Neutrophil (primary cell): ENCODE data around the gene PIGH.

Experiments used
- H3K27ac ChIP-seq: fragments of 200-600 bp; sonication (generic); 2 replicates; pipeline ENCODE4 v1.5.1; 2016; ENCODE audit warnings: mild to moderate bottlenecking, moderate library complexity
- H3K27me3 ChIP-seq: fragments of 200-600 bp; sonication (generic); 2 replicates; pipeline ENCODE4 v1.6.0; 2016; ENCODE audit warnings: mild to moderate bottlenecking
- H3K36me3 ChIP-seq: fragments of 200-600 bp; sonication (generic); 2 replicates; pipeline ENCODE4 v1.5.1; 2017
- H3K4me1 ChIP-seq, 2 experiments: fragments of 200-600 bp in 1 of 2; sonication (generic) in 1 of 2; 1 replicate in 1 of 2; 2 replicates in 1 of 2; pipeline versions ENCODE4 v1.5.1 to v1.6.1; 2013 to 2016; ENCODE audit warnings: low read depth in 1 of 2, low read length in 1 of 2, mild to moderate bottlenecking in 1 of 2, moderate library complexity in 1 of 2; ENCODE audit not compliant: control insufficient read depth in 1 of 2, insufficient read depth in 1 of 2
- H3K4me3 ChIP-seq, 2 experiments: fragments of 200-600 bp in 1 of 2; sonication (generic) in 1 of 2; 1 replicate in 1 of 2; 2 replicates in 1 of 2; pipeline ENCODE4 v1.5.1; 2013 to 2016; ENCODE audit warnings: low read depth in 1 of 2, low read length in 1 of 2, mild to moderate bottlenecking in 1 of 2, moderate library complexity in 1 of 2
- H3K9me3 ChIP-seq: fragments of 200-600 bp; sonication (generic); 2 replicates; pipeline ENCODE4 v1.5.1; 2016
- TF ChIP-seq, protein P1 (sequence below): fragments of 200-600 bp; sonication (generic); IDR thresholded peaks from 2 replicates; pipeline ENCODE4 v1.5.1; 2016; ENCODE audit warnings: antibody characterized with exemption

The PIGH gene

DNA sequence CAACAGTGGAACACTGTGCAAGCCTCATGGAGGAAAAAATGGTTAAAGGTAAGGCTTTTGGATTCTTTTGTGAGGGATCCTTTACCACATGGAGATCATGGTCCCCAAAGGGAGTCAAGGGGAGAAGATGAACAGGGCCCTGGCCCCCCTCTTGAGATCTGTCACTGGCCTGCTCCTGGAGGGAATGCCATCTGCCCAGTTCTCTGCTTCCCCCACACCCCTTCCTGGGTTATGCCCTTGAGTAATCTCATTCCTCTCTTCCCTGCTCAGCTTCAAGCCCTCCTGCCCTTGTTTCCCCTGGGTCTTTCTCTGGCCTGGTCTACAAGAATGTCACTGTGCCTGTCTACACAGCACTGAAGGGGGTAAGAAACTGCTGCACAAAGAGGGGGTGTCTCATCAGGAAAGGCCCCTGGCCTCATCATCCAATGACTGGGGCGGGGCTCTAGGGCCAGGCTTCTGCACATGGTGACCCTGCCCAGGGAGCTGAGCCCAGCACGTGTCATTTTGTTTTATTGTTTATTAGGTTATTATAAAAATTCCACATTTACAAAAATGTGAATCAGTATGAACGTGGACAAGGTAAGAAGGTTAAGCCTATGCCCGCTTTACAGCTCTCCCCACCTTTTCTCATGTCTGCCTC is 30.3 kb downstream of the PIGH start:
- no peaks in the 10 kb centered on the region for H3K4me1 ChIP-seq
- H3K27me3 ChIP-seq, result peaks cover 6% of the 10 kb centered on the region
- H3K9me3 ChIP-seq, result no peaks in the 10 kb centered on the region
- H3K4me3 ChIP-seq, result no peak overlapping the region
- TF ChIP-seq, protein P1, sequence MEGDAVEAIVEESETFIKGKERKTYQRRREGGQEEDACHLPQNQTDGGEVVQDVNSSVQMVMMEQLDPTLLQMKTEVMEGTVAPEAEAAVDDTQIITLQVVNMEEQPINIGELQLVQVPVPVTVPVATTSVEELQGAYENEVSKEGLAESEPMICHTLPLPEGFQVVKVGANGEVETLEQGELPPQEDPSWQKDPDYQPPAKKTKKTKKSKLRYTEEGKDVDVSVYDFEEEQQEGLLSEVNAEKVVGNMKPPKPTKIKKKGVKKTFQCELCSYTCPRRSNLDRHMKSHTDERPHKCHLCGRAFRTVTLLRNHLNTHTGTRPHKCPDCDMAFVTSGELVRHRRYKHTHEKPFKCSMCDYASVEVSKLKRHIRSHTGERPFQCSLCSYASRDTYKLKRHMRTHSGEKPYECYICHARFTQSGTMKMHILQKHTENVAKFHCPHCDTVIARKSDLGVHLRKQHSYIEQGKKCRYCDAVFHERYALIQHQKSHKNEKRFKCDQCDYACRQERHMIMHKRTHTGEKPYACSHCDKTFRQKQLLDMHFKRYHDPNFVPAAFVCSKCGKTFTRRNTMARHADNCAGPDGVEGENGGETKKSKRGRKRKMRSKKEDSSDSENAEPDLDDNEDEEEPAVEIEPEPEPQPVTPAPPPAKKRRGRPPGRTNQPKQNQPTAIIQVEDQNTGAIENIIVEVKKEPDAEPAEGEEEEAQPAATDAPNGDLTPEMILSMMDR, result no peak
- no peaks in the 10 kb centered on the region for H3K36me3 ChIP-seq
- no peak overlapping the region for H3K27ac ChIP-seq

DNA sequence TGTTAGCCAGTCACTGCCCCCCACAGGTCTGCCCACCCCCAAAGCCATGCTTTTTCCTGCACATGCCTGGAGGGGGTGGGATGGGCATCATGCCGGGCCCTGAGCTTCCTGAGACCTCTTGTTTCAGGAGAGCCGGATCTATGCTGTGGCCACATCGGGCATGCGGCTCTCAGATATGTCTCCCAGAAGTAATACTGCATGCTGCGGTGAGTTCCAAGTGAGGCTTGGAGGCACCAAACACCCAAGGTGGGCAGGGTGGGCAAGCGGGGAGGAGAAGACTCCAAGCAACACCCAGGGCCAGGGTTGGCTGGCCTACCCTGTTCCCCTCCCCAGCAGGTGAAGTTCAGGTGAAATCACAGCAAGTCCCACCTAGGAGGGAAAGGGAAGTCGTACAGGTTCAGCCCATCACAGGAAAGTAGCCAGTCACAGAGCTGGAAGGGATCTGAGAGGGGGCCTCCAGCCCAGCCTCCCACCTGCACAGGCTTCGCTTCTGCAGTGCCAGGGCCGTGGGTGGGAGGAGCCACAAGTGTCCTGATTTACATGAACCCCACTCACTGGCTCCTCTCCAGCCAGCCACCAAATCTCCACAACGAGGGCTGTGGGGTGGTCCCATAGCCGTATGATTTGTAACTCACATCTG is 30.9 kb downstream of the PIGH start:
- H3K27me3 ChIP-seq, result peaks cover 6% of the 10 kb centered on the region
- TF ChIP-seq, protein P1, result no peak
- no peaks in the 10 kb centered on the region for H3K4me1 ChIP-seq
- no peak overlapping the region for H3K27ac ChIP-seq
- H3K4me3 ChIP-seq, result no peak overlapping the region
- H3K9me3 ChIP-seq, result no peaks in the 10 kb centered on the region
- H3K36me3 ChIP-seq, result no peaks in the 10 kb centered on the region

DNA sequence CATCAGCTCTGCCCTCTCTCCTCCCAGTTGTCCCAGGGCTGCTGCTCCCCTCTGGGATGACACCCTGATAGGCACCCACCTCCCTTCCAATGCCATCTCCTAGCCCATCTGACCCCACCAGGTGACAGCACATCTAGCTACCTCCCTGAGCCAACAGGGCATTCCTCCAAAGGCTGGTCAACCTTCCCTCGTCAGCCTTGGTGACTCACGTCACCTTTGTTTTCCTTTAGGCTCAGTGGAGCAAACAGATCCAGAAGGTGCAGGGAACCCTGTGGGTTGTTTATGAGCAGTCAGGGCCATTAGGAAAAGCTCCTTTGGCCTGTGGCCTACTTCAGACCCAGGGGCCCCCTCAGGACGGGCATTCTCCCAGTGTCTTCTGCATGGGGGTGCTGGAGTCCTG is 32.4 kb downstream of the PIGH start:
- peaks cover 6% of the 10 kb centered on the region for H3K27me3 ChIP-seq
- no peaks in the 10 kb centered on the region for H3K36me3 ChIP-seq
- TF ChIP-seq, protein P1, result no peak
- H3K27ac ChIP-seq, result no peak overlapping the region
- H3K9me3 ChIP-seq, result no peaks in the 10 kb centered on the region
- H3K4me1 ChIP-seq, result no peaks in the 10 kb centered on the region
- H3K4me3 ChIP-seq, result no peak overlapping the region

DNA sequence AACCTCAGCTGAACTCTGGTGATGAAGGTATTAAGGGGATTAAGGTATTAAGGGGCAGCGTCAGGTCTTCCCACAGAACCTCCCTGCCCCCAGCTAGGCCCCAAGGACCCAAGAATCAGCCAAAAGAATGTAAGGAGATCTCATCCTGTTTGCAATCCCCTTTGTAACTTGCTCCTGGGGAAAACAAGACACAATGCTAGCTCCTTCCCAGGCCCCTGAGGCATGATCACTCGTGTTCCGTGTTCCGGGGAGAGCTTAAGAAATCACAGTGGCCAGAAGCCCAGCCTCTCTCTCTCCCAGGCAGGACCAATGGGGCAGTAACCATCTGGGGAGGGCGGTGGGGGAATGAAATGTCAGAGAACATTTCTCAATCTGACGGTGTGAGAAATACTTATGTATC is 33.2 kb downstream of the PIGH start:
- H3K4me3 ChIP-seq, result no peak overlapping the region
- H3K36me3 ChIP-seq, result no peaks in the 10 kb centered on the region
- no peaks in the 10 kb centered on the region for H3K9me3 ChIP-seq
- H3K4me1 ChIP-seq, result no peaks in the 10 kb centered on the region
- TF ChIP-seq, protein P1, result no peak
- H3K27me3 ChIP-seq, result peaks cover 6% of the 10 kb centered on the region
- no peak overlapping the region for H3K27ac ChIP-seq

DNA sequence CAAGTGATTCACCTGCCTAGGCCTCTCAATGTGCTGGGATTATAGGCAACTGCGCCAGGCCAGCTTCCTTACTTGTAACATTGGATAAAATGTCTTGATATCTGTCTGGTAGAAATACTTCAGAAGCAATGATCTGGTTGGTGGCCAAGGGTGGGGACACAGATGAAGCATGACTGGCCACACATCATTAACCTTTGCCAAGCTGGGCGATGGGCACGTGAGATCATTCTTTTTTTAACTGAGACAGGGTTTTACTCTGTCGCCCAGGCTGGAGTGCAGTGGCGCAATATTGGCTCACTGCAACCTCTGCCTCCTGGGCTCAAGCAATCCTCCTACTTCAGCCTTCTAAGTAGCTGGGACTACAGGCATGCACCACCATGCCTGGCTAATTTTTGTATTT is 35.8 kb downstream of the PIGH start:
- no peak overlapping the region for H3K27ac ChIP-seq
- TF ChIP-seq, protein P1, result no peak
- no peak overlapping the region for H3K4me3 ChIP-seq
- no peaks in the 10 kb centered on the region for H3K4me1 ChIP-seq
- no peaks in the 10 kb centered on the region for H3K9me3 ChIP-seq
- no peaks in the 10 kb centered on the region for H3K36me3 ChIP-seq
- H3K27me3 ChIP-seq, result no peaks in the 10 kb centered on the region
